SU-DHL-6 (cell line): Measurements from ENCODE around the gene PRKCE.

Source experiments
- H2AFZ ChIP-seq: fragments of 200-600 bp; sonication (generic); 2 replicates; pipeline ENCODE4 v1.6.1; 2014; ENCODE audit warnings: low read depth, mild to moderate bottlenecking, moderate library complexity, mixed read lengths, antibody characterized with exemption, low read length; ENCODE audit not compliant: severe bottlenecking
- H3F3A ChIP-seq: fragments of 200-600 bp; shearing (Covaris generic); 2 replicates; pipeline ENCODE4 v1.6.0; 2016; ENCODE audit warnings: antibody characterized with exemption, mild to moderate bottlenecking; ENCODE audit not compliant: insufficient read depth
- H3K27ac ChIP-seq: fragments of 200-600 bp; sonication (generic); 2 replicates; pipeline ENCODE4 v1.5.1; 2016; ENCODE audit warnings: low read depth, mild to moderate bottlenecking, low read length, moderate library complexity, mixed read lengths
- H3K27me3 ChIP-seq: fragments of 200-600 bp; sonication (generic), shearing (Covaris generic); 2 replicates; pipeline ENCODE4 v1.6.0; 2014; ENCODE audit warnings: mild to moderate bottlenecking, low read length
- H3K36me3 ChIP-seq: fragments of 200-600 bp; sonication (generic); 2 replicates; pipeline ENCODE4 v1.6.1; 2014; ENCODE audit warnings: mild to moderate bottlenecking, low read length, mixed read lengths
- H3K4me2 ChIP-seq: fragments of 300-600, 200-600 bp; shearing (Covaris generic), sonication (generic); 2 replicates; pipeline ENCODE4 v1.6.0; 2014; ENCODE audit warnings: low read length, low read depth, mild to moderate bottlenecking; ENCODE audit not compliant: poor library complexity, severe bottlenecking
- H3K4me3 ChIP-seq: fragments of 200-600 bp; sonication (generic); 2 replicates; pipeline ENCODE4 v1.5.1; 2014; ENCODE audit warnings: antibody characterized with exemption, low read length, mild to moderate bottlenecking, mixed read lengths; ENCODE audit not compliant: insufficient read depth, poor library complexity, severe bottlenecking
- H3K79me2 ChIP-seq: fragments of 200-600 bp; sonication (generic); 2 replicates; pipeline ENCODE4 v1.6.1; 2014; ENCODE audit warnings: mild to moderate bottlenecking, low read length, moderate library complexity; ENCODE audit not compliant: insufficient read depth
- H3K9ac ChIP-seq: fragments of 200-600 bp; sonication (generic); 2 replicates; pipeline ENCODE4 v1.7.0; 2014; ENCODE audit warnings: mild to moderate bottlenecking, low read length
- H3K9me2 ChIP-seq: fragments of 200-600 bp; sonication (generic); replicated peaks from 2 replicates; pipeline ENCODE4 v1.6.1; 2014; ENCODE audit warnings: low read length; ENCODE audit not compliant: insufficient read depth
- H3K9me3 ChIP-seq: fragments of 200-600 bp; sonication (generic); 2 replicates; pipeline ENCODE4 v1.6.1; 2014; ENCODE audit warnings: low read length, mixed read lengths; ENCODE audit not compliant: insufficient read depth
- H4K20me1 ChIP-seq: fragments of 200-600 bp; sonication (generic); 2 replicates; pipeline ENCODE4 v1.6.1; 2014; ENCODE audit warnings: low read depth, mild to moderate bottlenecking, antibody characterized with exemption, low read length, moderate library complexity, mixed read lengths
- CTCF ChIP-seq: fragments of 200-600 bp; sonication (generic); IDR thresholded peaks from one replicate; pipeline ENCODE4 v1.5.1; 2017; ENCODE audit warnings: antibody characterized with exemption, mild to moderate bottlenecking, low read length, moderate library complexity; ENCODE audit not compliant: insufficient read depth, poor library complexity, severe bottlenecking
- EZH2phosphoT487 ChIP-seq: fragments of 200-600 bp; sonication (generic), shearing (Covaris generic); conservative IDR thresholded peaks from 2 replicates; pipeline ENCODE4 v1.6.1; 2018; ENCODE audit warnings: mild to moderate bottlenecking, antibody characterized with exemption, low read length, moderate library complexity, mixed read lengths

Gene PRKCE

GRCh38 chr2:45821558-45822271 lies 170.2 kb downstream of the PRKCE start:
- no peak overlapping the region for H3K27ac ChIP-seq
- H3K9me3 ChIP-seq = no peaks in the 10 kb centered on the region
- H3F3A ChIP-seq = no peaks in the 10 kb centered on the region
- H3K79me2 ChIP-seq = no peaks in the 10 kb centered on the region
- TF ChIP-seq EZH2phosphoT487 (no peak), CTCF (no peak)
- H3K36me3 ChIP-seq = no peaks in the 10 kb centered on the region
- no peak overlapping the region for H3K4me2 ChIP-seq
- no peak overlapping the region for H3K9ac ChIP-seq
- no peaks in the 10 kb centered on the region for H3K9me2 ChIP-seq
- H3K4me3 ChIP-seq = no peak overlapping the region
- H4K20me1 ChIP-seq = no peaks in the 10 kb centered on the region
- no peak overlapping the region for H2AFZ ChIP-seq
- H3K27me3 ChIP-seq = no peaks in the 10 kb centered on the region

- H3F3A ChIP-seq = no peaks in the 10 kb centered on the region
- no peak overlapping the region for H3K4me2 ChIP-seq
- H3K9me2 ChIP-seq = no peaks in the 10 kb centered on the region
- no peak overlapping the region for H3K4me3 ChIP-seq
- no peaks in the 10 kb centered on the region for H3K79me2 ChIP-seq
- no peaks in the 10 kb centered on the region for H4K20me1 ChIP-seq
- no peak overlapping the region for H2AFZ ChIP-seq
- no peak overlapping the region for H3K27ac ChIP-seq
- H3K36me3 ChIP-seq = no peaks in the 10 kb centered on the region
- TF ChIP-seq EZH2phosphoT487 = no peak
- no peak for TF ChIP-seq CTCF
- H3K9ac ChIP-seq = no peak overlapping the region
- no peaks in the 10 kb centered on the region for H3K9me3 ChIP-seq
- H3K27me3 ChIP-seq = no peaks in the 10 kb centered on the region
These were observed 170.8 kb downstream of the PRKCE start for GRCh38 chr2:45822272-45822630.

GRCh38 chr2:45823723-45824206 lies 172.3 kb downstream of the PRKCE start:
- no peaks in the 10 kb centered on the region for H3K9me2 ChIP-seq
- no peak overlapping the region for H3K4me2 ChIP-seq
- H2AFZ ChIP-seq = no peak overlapping the region
- H3K36me3 ChIP-seq = no peaks in the 10 kb centered on the region; the same call in 1 of the 2 replicates
- no peaks in the 10 kb centered on the region for H3K79me2 ChIP-seq
- no peaks in the 10 kb centered on the region for H3K9me3 ChIP-seq
- no peak for TF ChIP-seq CTCF
- no peak for TF ChIP-seq EZH2phosphoT487
- H3K9ac ChIP-seq = no peak overlapping the region
- no peak overlapping the region for H3K4me3 ChIP-seq
- H4K20me1 ChIP-seq = no peaks in the 10 kb centered on the region
- no peaks in the 10 kb centered on the region for H3F3A ChIP-seq
- no peaks in the 10 kb centered on the region for H3K27me3 ChIP-seq
- no peak overlapping the region for H3K27ac ChIP-seq
